ENCODE data around the gene SMIM32.

The SMIM32 gene

GRCh38 chr5:136166909-136167308 lies 26.1 kb downstream of the SMIM32 start:
- H3K4me3 ChIP-seq (ENCODE audit: low read length) = no peak overlapping the region
- TF ChIP-seq CTCF (conservative IDR thresholded peaks at IDR 0.05; ENCODE audit: low read length) = no peak
- DNase-seq (ENCODE audit: low read depth) = no peak

GRCh38 chr5:136164226-136164625 lies 28.7 kb downstream of the SMIM32 start:
- DNase-seq (ENCODE audit: low read depth) = no peak
- TF ChIP-seq CTCF (conservative IDR thresholded peaks at IDR 0.05; ENCODE audit: low read length) = no peak
- no peak overlapping the region for H3K4me3 ChIP-seq (ENCODE audit: low read length)

- TF ChIP-seq CTCF (conservative IDR thresholded peaks at IDR 0.05; ENCODE audit: low read length) = no peak
- no peak overlapping the region for H3K4me3 ChIP-seq (ENCODE audit: low read length)
- peak; percentile 12 for DNase-seq (ENCODE audit: low read depth)
Measured at GRCh38 chr5:136162008-136162407, 31.0 kb downstream of the SMIM32 start.

GRCh38 chr5:136159457-136159856 lies 33.5 kb downstream of the SMIM32 start:
- peak; percentile 70 for DNase-seq (ENCODE audit: low read depth)
- no peak for TF ChIP-seq CTCF (conservative IDR thresholded peaks at IDR 0.05; ENCODE audit: low read length)
- no peak overlapping the region for H3K4me3 ChIP-seq (ENCODE audit: low read length)

GRCh38 chr5:136157514-136157913 lies 35.4 kb downstream of the SMIM32 start:
- TF ChIP-seq CTCF (conservative IDR thresholded peaks at IDR 0.05; ENCODE audit: low read length) = no peak
- no peak overlapping the region for H3K4me3 ChIP-seq (ENCODE audit: low read length)
- DNase-seq (ENCODE audit: low read depth) = no peak

GRCh38 chr5:136155761-136156160 lies 37.2 kb downstream of the SMIM32 start:
- H3K4me3 ChIP-seq (ENCODE audit: low read length) = no peak overlapping the region
- peak; percentile 21 for DNase-seq (ENCODE audit: low read depth)
- TF ChIP-seq CTCF (conservative IDR thresholded peaks at IDR 0.05; ENCODE audit: low read length) = no peak

- no peak for TF ChIP-seq CTCF (conservative IDR thresholded peaks at IDR 0.05; ENCODE audit: low read length)
- no peak overlapping the region for H3K4me3 ChIP-seq (ENCODE audit: low read length)
- no peak for DNase-seq (ENCODE audit: low read depth)
Measured at GRCh38 chr5:136155078-136155477, 37.9 kb downstream of the SMIM32 start.

Data from AG10803 (cell line).